IPS-20b (cell line): ENCODE data around the gene MX2.

Source experiments
- H3K27ac ChIP-seq: one replicate; pipeline ENCODE4 v1.5.1; 2013; ENCODE audit warnings: low read length
- H3K27me3 ChIP-seq: 2 replicates; pipeline ENCODE4 v1.6.1; 2013; ENCODE audit warnings: mild to moderate bottlenecking, low read length, inconsistent platforms; ENCODE audit not compliant: insufficient read depth
- H3K36me3 ChIP-seq: 2 replicates; pipeline ENCODE4 v1.6.1; 2013; ENCODE audit warnings: low read depth, mild to moderate bottlenecking, inconsistent platforms, low read length, moderate library complexity; ENCODE audit not compliant: insufficient read depth
- H3K4me1 ChIP-seq: 2 replicates; pipeline ENCODE4 v1.6.1; 2013; ENCODE audit warnings: mild to moderate bottlenecking, control low read depth, inconsistent platforms, low read length, moderate library complexity; ENCODE audit not compliant: insufficient read depth
- H3K4me3 ChIP-seq: 2 replicates; pipeline ENCODE4 v1.5.1; 2013; ENCODE audit warnings: mild to moderate bottlenecking, low read length, inconsistent platforms
- H3K9ac ChIP-seq: 2 replicates; pipeline ENCODE4 v1.6.1; 2013; ENCODE audit warnings: low read depth, mild to moderate bottlenecking, inconsistent platforms, low read length, moderate library complexity
- H3K9me3 ChIP-seq: 2 replicates; pipeline ENCODE4 v1.6.1; 2013; ENCODE audit warnings: mild to moderate bottlenecking, low read depth, low read length, inconsistent platforms; ENCODE audit not compliant: insufficient read depth

Gene MX2

DNA sequence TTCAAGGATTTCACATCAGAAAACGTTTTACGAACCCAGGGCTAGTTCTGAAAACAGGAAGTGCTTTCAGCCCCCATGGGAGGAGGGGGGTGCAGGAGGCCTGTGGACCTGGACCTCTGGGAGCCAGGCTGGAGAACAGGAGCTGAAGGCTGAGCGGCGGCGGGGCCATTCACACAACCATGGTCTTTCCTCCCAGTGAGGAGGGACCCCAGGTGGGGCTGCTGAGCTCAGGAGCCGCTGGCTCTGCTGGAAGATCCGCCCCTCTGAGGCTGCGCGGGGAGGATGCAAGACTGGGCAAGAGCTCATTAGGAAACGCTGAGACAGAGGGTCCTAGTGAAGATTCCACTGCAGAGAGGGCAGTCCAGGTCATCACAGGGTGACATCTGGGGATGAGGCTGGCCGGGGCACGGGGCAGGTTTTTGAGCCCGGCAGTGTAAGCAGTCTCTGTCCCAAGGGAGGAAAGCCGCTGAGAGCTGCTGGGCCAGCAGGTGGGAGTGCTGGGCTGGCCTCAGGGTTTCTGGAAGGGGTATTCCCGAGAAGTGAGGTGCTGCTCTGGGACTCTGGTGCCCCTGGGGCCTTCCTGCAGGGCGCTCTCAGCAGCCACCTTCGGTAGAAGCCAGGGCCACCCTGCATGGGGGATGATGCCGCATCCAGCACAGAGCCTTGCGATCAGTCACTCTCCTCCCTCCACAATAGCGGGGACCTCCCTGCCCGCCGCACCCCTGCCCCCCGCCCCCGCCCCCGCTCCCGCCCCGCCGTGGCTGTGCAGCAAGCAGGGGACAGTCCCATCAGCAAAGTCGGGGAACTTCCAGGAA, 7.5 kb downstream of the MX2 start:
- Histone ChIP-seq H3K4me1 (no peaks in the 10 kb centered on the region), H3K27ac (no peak overlapping the region), H3K27me3 (peaks cover 8% of the 10 kb centered on the region), H3K9ac (peak overlapping the region; percentile 60; the same call in 1 of the 2 replicates), H3K4me3 (peak overlapping the region; percentile 76), H3K9me3 (no peaks in the 10 kb centered on the region), H3K36me3 (no peaks in the 10 kb centered on the region)

DNA sequence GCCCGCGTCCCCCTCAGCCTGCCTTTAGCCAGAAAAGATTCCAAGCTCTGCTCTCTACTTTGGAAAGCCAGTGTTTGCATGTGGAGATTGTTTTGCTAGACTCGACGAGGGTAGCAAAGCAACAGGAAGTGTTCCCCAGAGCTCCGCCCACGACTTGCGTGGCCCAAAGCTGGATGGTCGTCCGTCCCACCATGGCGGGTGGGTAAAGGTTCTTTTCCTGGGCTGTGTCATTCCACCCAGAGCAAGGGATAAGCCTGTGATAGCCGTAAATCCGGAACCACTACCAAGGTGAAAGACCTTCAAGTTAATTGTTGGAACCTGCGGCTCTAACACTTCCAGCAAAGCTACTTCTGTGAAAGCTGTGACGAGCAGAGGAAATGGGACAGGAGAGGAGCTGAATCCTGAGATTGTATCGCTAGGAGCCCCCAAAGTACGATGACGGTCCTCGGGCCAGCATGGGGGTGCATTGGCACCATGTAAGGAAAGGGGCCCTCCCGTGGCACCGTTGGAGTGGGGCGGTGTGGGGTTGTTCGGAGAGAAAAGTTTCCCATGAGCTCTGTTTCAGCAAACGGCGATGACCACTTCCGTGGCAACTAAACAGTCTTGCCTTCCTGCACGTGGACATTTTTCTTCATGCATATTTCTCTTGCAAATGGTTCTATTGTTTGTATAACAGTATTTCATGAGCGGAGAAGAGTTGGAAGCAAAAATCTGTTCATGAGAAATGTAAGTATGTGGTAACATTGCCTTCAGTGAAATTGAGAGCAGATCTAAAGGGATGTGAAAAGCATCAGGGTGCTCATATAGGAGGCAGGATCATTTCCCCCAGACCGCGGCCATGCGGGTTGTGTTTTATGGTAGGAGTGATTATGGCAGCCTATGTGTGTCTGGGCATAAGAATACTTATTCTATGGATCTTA, 8.4 kb downstream of the MX2 start:
- H3K9ac ChIP-seq, result peak overlapping the region; percentile 36; the same call in 1 of the 2 replicates
- no peak overlapping the region for H3K27ac ChIP-seq

DNA sequence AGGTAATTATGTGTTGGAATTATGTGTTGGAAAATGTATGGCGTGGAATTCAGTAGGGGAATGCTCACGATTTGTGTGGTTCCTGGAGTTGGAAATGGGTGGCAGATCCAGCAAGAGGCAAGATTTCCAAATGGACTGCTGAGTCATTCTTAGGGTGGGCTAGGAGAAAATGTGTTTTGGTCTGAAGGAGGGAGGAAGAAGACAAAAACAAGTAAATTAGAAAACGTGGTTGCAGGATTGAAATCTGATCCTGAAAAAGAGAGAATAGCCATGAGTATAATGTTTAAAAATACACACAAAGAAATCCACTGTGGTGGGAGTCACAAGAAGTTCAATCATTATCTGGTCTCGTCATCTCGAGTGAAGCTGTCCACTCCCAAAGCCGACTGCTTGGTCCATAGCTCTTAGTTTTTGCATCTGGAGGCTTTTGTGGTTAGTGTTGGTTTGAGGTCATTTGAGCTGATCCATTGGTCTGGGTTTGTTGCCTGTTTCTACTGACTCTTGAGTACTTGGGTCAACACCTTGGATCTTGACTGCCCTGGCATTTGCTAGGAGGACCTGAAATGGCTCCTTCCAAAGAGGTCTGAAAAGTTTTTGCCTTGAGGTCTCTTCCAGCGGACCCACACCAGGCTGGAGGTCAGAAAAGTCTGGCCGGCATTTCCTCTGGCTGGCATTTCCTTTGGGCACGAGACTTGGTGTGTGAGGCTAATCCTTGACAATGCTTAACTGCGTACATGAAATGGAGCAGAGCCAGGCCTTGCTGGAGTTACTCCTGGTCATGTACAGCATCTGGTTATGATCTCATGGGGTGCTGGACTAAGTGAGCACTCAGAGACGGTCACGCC, 9.2 kb downstream of the MX2 start:
- no peaks in the 10 kb centered on the region for H3K4me1 ChIP-seq
- H3K9me3 ChIP-seq, result no peaks in the 10 kb centered on the region
- no peak overlapping the region for H3K9ac ChIP-seq
- H3K36me3 ChIP-seq, result no peaks in the 10 kb centered on the region
- H3K27me3 ChIP-seq, result peaks cover 8% of the 10 kb centered on the region
- no peak overlapping the region for H3K27ac ChIP-seq
- no peak overlapping the region; the same call in 1 of the 2 replicates for H3K4me3 ChIP-seq

More for the DNA sequence above, 8.4 kb downstream of the MX2 start:
- H3K27me3 ChIP-seq, result peaks cover 8% of the 10 kb centered on the region
- peak overlapping the region; percentile 76 for H3K4me3 ChIP-seq
- H3K36me3 ChIP-seq, result no peaks in the 10 kb centered on the region
- H3K4me1 ChIP-seq, result no peaks in the 10 kb centered on the region
- H3K9me3 ChIP-seq, result no peaks in the 10 kb centered on the region

DNA sequence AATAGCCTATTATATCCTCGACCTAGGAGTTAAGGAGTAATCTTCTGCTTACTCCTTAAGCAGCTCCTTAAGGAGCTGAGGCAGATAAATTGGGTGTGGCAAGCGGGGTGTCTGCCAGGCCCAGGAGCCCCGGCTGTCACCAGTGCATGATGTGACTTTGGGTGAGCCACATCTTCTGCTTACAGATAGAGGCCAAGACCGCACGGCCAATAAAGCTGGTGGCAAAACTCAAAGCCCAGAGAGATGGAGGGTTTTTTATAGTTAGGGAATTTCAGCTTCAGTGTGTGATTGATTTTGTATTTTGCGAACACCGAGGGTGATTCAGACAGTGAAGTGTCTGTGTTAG, 9.8 kb downstream of the MX2 start:
- Histone ChIP-seq H3K9ac (no peak overlapping the region), H3K27ac (no peak overlapping the region)

DNA sequence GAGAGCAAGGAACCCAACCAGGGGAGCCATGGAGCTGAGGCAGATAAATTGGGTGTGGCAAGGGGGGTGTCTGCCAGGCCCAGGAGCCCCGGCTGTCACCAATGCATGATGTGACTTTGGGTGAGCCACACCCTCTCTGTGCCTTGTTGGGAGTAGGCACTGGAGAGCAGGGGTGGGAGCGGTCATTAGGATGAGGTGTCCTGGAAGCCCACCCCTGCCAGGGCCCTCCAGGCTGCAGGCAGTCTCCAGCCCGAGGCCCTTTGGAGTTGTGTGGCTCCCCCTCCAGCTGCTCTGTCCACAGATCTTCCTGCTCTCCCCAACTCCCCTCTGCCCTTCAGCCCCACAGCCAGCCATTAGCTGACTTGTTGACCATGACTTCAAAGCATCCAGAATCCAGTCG, 11.4 kb downstream of the MX2 start:
- Histone ChIP-seq H3K27me3 (peaks cover 7% of the 10 kb centered on the region), H3K9me3 (no peaks in the 10 kb centered on the region), H3K9ac (no peak overlapping the region), H3K27ac (no peak overlapping the region), H3K4me1 (no peaks in the 10 kb centered on the region), H3K4me3 (no peak overlapping the region), H3K36me3 (no peaks in the 10 kb centered on the region)

More for the DNA sequence above, 9.8 kb downstream of the MX2 start:
- Histone ChIP-seq H3K4me1 (no peaks in the 10 kb centered on the region), H3K27me3 (peaks cover 8% of the 10 kb centered on the region), H3K9me3 (no peaks in the 10 kb centered on the region), H3K4me3 (no peak overlapping the region), H3K36me3 (no peaks in the 10 kb centered on the region)

DNA sequence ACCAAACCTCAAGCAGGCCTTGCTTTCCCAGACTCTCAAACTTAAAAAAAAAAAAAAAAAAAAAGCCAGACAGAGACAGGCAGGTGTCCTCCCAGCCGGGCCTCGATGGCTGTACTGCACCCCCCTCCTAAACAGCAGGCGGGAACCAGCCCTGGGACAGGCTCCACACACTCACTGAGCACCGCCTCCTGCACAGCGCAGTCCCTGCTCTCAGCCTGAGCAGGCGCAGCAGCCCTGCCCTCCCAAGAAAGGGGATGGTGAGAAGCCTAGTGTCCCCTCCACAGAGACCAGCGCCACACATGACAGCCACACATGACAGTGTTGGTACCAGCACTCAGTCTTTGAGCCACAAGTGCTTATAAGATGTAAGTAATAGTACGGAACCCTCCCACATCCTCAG, 11.9 kb downstream of the MX2 start:
- Histone ChIP-seq H3K4me1 (no peaks in the 10 kb centered on the region), H3K36me3 (no peaks in the 10 kb centered on the region), H3K27me3 (peaks cover 2% of the 10 kb centered on the region), H3K9me3 (no peaks in the 10 kb centered on the region), H3K27ac (no peak overlapping the region), H3K9ac (no peak overlapping the region), H3K4me3 (no peak overlapping the region)

DNA sequence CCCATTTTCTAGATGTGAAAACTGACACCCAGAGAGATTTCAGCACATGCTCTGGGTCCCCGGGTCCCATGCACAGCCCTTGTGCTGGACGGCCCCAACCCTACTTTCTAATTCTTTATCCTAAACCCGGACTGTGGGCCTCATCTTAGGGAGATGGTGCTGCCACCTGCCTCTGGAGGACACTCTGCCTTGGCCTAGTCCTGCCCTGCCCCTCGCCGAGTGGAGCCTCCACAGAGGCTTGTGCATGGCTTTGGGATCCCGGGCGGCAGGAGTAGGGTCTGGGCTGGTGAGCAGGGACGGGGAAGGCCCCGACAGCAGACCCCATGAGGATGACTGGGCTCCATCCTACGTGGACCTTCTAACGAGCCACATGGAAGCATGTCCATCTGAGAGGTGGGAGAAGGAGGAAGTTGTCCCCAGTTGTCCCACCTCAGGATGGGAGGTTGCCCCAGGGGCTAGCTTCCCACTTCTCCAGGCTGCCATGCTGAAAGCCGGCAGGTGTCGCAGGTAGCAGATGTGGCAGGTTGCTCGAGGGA, 12.4 kb downstream of the MX2 start:
- Histone ChIP-seq H3K27me3 (no peaks in the 10 kb centered on the region), H3K4me1 (no peaks in the 10 kb centered on the region), H3K4me3 (no peak overlapping the region), H3K9ac (no peak overlapping the region), H3K36me3 (no peaks in the 10 kb centered on the region), H3K9me3 (no peaks in the 10 kb centered on the region), H3K27ac (no peak overlapping the region)

DNA sequence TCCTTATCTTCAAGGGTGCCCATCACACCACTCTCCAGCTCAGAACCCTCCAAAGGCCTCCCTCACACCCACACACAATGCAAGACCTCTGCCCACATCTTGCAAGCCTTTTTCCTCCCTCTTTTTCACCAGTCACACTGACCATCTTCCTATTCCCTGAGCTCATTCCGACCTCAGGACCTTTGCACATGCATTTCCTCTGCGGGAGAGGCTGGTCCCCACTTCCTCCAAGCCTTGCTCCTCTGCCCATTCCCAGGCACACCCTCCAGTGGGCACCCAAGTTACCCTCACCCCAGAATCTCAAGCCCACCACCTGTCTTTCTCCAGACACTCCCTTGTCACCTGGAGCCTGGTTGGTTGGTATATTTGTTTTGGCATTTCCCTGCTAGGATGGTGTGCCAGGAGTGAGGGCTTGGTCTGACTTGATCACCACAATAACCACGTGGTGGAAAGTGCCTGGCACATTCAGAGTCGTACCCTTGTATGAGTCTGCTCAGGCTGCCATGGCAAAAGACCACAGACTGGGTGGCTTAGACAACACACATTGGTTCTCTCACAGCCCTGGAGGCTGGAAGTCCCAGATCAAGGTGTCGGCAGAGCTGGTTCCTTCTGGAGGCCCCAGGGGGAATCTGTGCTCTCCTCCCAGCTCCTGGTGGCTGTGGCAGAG, 13.2 kb downstream of the MX2 start:
- Histone ChIP-seq H3K4me3 (no peak overlapping the region), H3K9ac (no peak overlapping the region), H3K9me3 (no peaks in the 10 kb centered on the region)

DNA sequence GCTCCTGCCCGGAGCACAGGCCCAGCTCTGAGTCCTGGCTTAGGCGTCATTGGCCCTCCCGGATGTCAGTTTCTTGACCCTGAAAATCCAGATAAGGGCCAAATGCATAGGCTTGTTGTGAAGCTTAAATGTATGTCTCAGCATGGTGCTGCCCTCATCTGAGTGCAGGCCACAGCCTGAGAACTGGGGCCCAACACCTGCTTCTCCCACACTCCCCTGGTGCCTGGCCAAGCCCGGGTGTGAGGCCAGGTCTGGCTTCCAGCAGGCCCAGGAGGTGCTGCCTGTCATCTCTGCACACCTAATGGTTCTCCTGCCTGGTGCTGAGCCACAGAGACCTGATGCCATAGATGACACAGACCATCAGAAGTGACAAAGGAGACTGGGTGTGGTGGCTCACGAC, 14.0 kb downstream of the MX2 start:
- Histone ChIP-seq H3K36me3 (no peaks in the 10 kb centered on the region), H3K4me3 (no peak overlapping the region), H3K27ac (no peak overlapping the region), H3K27me3 (no peaks in the 10 kb centered on the region), H3K4me1 (no peaks in the 10 kb centered on the region), H3K9me3 (no peaks in the 10 kb centered on the region), H3K9ac (no peak overlapping the region)

More for the DNA sequence above, 13.2 kb downstream of the MX2 start:
- Histone ChIP-seq H3K4me1 (no peaks in the 10 kb centered on the region), H3K27ac (no peak overlapping the region), H3K27me3 (no peaks in the 10 kb centered on the region), H3K36me3 (no peaks in the 10 kb centered on the region)

DNA sequence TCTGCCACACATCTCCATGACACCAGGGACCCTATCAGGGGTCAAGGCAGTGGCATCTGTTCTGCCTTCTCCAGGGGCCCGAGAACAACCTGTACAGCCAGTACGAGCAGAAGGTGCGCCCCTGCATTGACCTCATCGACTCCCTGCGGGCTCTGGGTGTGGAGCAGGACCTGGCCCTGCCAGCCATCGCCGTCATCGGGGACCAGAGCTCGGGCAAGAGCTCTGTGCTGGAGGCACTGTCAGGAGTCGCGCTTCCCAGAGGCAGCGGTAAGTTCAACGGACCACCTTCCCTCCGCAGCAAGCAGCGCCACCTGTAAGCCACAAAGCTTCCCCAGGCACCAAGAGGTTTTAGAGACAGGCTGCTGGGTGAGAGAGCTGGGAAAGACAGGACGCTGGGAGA, 15.9 kb downstream of the MX2 start:
- Histone ChIP-seq H3K36me3 (no peaks in the 10 kb centered on the region), H3K9ac (no peak overlapping the region)

DNA sequence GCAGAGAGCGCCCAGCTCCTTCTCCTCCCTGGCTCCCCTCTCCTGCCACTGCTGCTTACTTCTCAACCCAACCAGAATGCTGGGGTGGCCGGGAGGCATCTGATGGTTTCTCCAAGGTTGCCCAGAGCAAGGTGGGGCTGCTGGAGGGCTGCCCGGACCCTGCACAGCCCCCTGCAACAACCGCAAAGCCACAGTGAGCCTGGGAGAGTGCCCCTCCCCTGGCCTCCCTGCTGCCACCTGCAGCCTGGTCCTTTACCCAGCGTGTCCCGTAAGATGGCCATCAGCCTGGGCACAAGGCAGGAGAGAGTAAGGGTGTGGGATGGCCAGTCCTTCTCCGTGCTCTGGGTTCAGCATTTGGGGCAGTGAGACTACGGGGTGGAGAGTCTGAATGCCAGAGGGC, 17.0 kb downstream of the MX2 start:
- Histone ChIP-seq H3K9me3 (no peaks in the 10 kb centered on the region), H3K36me3 (no peaks in the 10 kb centered on the region), H3K27me3 (no peaks in the 10 kb centered on the region), H3K4me1 (no peaks in the 10 kb centered on the region), H3K4me3 (no peak overlapping the region), H3K27ac (no peak overlapping the region), H3K9ac (no peak overlapping the region)

More for the DNA sequence above, 15.9 kb downstream of the MX2 start:
- Histone ChIP-seq H3K4me1 (no peaks in the 10 kb centered on the region), H3K4me3 (no peak overlapping the region), H3K9me3 (no peaks in the 10 kb centered on the region), H3K27me3 (no peaks in the 10 kb centered on the region), H3K27ac (no peak overlapping the region)
